CD4-positive, alpha-beta T cell treated with Interleukin-6 at 100 ng/mL for 8 hours (primary cell): ENCODE results near the gene DLL1.
"Not testable (repeated sequence)": the region's sequence is repeated elsewhere in the genome, so short reads cannot be mapped to it uniquely, and the experiment has no call there.

ENCODE experiments used
- DNase-seq: peaks from one replicate; pipeline ENCODE4 v3.0.0-alpha.2; 2020; ENCODE audit warnings: mixed read lengths, low spot score

DLL1 gene

GRCh38 chr6:170268216-170269129 lies 22.4 kb downstream of the DLL1 start:
- no peak for DNase-seq

- DNase-seq, result no peak
These were observed 23.2 kb downstream of the DLL1 start for GRCh38 chr6:170267688-170268087.

GRCh38 chr6:170266061-170266825 lies 24.6 kb downstream of the DLL1 start:
- no peak for DNase-seq

GRCh38 chr6:170265655-170266054 lies 25.2 kb downstream of the DLL1 start:
- DNase-seq, result no peak

- not testable (repeated sequence) for DNase-seq
These were observed 26.2 kb downstream of the DLL1 start for GRCh38 chr6:170264644-170265043.

GRCh38 chr6:170264086-170264485 lies 26.8 kb downstream of the DLL1 start:
- no peak for DNase-seq

- DNase-seq, result no peak
These were observed 27.5 kb downstream of the DLL1 start for GRCh38 chr6:170263410-170263809.

- no peak for DNase-seq
These were observed 28.3 kb downstream of the DLL1 start for GRCh38 chr6:170262489-170263088.

GRCh38 chr6:170261643-170262488 lies 29.0 kb downstream of the DLL1 start:
- no peak for DNase-seq

GRCh38 chr6:170260686-170261085 lies 30.2 kb downstream of the DLL1 start:
- DNase-seq, result no peak

GRCh38 chr6:170259278-170259677 lies 31.6 kb downstream of the DLL1 start:
- DNase-seq, result no peak

GRCh38 chr6:170258407-170258806 lies 32.5 kb downstream of the DLL1 start:
- no peak for DNase-seq

GRCh38 chr6:170257376-170257775 lies 33.5 kb downstream of the DLL1 start:
- DNase-seq, result no peak

GRCh38 chr6:170256641-170257040 lies 34.2 kb downstream of the DLL1 start:
- DNase-seq, result no peak

- no peak for DNase-seq
These were observed 35.3 kb downstream of the DLL1 start for GRCh38 chr6:170255426-170256125.

- no peak for DNase-seq
These were observed 36.3 kb downstream of the DLL1 start for GRCh38 chr6:170254315-170255213.

GRCh38 chr6:170253910-170254269 lies 37.0 kb downstream of the DLL1 start:
- DNase-seq, result no peak

- no peak for DNase-seq
These were observed 37.5 kb downstream of the DLL1 start for GRCh38 chr6:170253226-170253909.

- no peak for DNase-seq
These were observed 38.9 kb downstream of the DLL1 start for GRCh38 chr6:170251776-170252571.
